Measurements from ENCODE around the gene MACROH2A1.

The MACROH2A1 gene

DNA sequence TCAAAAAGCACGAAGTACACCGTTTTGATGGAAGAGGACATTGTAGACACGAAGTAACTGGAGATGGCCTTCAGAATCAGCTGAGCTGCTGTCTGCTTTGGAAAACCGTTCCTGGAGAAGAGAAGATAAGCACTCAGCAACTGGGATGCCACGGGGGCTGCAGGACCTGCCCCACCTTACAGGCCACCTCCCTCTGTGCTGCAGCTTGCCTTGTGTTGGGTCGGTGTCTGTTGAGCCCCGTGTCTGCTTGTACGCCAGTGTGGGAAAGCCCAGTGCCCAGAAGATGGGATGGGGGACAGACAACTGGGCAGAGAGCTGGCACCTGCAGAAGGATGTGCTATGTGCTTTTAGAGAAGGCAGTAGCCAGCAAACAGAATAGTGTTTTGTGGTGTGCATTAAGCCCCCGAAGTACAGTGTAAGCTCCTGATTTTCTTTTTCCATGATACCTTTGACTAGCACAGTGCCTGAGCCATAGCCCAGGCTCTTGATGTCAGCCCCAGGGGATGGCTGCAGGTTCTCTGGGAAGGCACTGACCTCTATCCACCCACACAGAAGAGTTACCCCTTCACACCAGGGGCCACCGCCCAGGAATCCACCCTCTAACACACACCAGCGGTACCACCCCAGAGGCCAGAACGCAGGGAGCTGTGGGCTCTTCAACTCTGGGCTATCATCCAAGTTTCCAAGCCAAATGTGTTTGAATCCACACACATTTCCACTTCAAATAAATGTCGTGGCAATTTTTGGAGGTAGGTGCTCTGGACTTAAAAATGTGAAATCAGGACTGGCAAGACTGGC, 63.8 kb downstream of the MACROH2A1 start:
- Histone ChIP-seq H3K4me1 (ENCODE audit: insufficient read depth, low read length, severe bottlenecking) (no peaks in the 10 kb centered on the region), H4K20me1 (ENCODE audit: insufficient read depth, low read length) (no peaks in the 10 kb centered on the region), H3K9ac (ENCODE audit: low read length) (no peak overlapping the region), H3K27me3 (ENCODE audit: insufficient read depth, low read length) (no peaks in the 10 kb centered on the region), H3K9me3 (ENCODE audit: low read length) (no peaks in the 10 kb centered on the region), H3K9me2 (ENCODE audit: low read depth, low read length) (no peaks in the 10 kb centered on the region), H3K4me3 (ENCODE audit: low read depth, low read length, poor library complexity, severe bottlenecking) (no peak overlapping the region), H3K27ac (ENCODE audit: low read depth, low read length, poor library complexity, severe bottlenecking) (no peak overlapping the region), H3K4me2 (ENCODE audit: low read length) (no peak overlapping the region), H3F3A (ENCODE audit: insufficient read depth, low read length) (no peaks in the 10 kb centered on the region), H3K79me2 (ENCODE audit: insufficient read depth, low read length) (no peaks in the 10 kb centered on the region), H2AFZ (ENCODE audit: low read length) (no peak overlapping the region), H3K36me3 (ENCODE audit: insufficient read depth, low read length) (peaks cover 75% of the 10 kb centered on the region)
- TF ChIP-seq EZH2 (IDR thresholded peaks at IDR 0.05; ENCODE audit: borderline replicate concordance, low read length), result no peak
- TF ChIP-seq, protein P1, sequence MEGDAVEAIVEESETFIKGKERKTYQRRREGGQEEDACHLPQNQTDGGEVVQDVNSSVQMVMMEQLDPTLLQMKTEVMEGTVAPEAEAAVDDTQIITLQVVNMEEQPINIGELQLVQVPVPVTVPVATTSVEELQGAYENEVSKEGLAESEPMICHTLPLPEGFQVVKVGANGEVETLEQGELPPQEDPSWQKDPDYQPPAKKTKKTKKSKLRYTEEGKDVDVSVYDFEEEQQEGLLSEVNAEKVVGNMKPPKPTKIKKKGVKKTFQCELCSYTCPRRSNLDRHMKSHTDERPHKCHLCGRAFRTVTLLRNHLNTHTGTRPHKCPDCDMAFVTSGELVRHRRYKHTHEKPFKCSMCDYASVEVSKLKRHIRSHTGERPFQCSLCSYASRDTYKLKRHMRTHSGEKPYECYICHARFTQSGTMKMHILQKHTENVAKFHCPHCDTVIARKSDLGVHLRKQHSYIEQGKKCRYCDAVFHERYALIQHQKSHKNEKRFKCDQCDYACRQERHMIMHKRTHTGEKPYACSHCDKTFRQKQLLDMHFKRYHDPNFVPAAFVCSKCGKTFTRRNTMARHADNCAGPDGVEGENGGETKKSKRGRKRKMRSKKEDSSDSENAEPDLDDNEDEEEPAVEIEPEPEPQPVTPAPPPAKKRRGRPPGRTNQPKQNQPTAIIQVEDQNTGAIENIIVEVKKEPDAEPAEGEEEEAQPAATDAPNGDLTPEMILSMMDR (IDR thresholded peaks at IDR 0.05; ENCODE audit: low read length), result no peak

DNA sequence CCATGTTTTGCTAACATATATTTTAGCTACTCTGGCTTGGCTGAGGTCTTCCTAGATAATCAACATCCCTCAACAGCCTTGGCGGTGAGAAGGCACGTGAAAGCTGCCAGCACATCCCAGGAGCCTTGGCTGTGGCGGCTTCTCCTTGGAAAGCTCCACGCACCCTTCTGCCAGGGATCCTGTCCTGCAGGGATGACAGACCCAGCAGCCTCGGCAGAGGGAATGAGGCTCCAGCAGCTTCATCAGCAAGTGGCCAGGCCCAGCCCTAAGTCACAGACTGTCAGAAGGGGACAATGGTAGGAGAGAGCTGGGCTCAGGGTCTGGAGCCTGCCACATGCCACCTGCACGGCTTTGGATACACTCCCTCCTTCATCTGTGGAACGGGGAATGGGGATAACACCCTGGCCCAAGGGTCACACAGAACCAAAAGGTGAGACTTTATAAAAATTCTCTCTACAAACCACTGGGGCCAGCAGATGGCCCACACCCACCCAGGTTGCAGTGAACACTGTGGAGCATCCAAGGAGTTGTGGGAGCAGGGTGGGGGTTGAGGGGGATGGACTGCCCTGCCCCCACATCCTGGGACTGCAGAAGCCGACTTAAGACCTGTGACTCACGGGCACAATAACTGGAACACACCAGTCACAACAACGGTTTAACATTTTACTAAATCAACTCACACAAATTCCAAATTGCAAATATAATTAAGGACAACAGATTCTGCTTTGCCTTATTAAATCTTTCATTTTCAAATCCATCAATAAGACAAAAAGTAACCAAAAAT, 65.1 kb downstream of the MACROH2A1 start:
- Histone ChIP-seq H3K4me2 (ENCODE audit: low read length) (no peak overlapping the region), H3K9me2 (ENCODE audit: low read depth, low read length) (no peaks in the 10 kb centered on the region), H2AFZ (ENCODE audit: low read length) (no peak overlapping the region), H3K4me1 (ENCODE audit: insufficient read depth, low read length, severe bottlenecking) (no peaks in the 10 kb centered on the region), H3K9ac (ENCODE audit: low read length) (no peak overlapping the region), H3K27me3 (ENCODE audit: insufficient read depth, low read length) (no peaks in the 10 kb centered on the region), H3K9me3 (ENCODE audit: low read length) (no peaks in the 10 kb centered on the region), H3K79me2 (ENCODE audit: insufficient read depth, low read length) (no peaks in the 10 kb centered on the region), H3K36me3 (ENCODE audit: insufficient read depth, low read length) (peaks cover 62% of the 10 kb centered on the region), H3K4me3 (ENCODE audit: low read depth, low read length, poor library complexity, severe bottlenecking) (no peak overlapping the region), H4K20me1 (ENCODE audit: insufficient read depth, low read length) (no peaks in the 10 kb centered on the region), H3F3A (ENCODE audit: insufficient read depth, low read length) (no peaks in the 10 kb centered on the region), H3K27ac (ENCODE audit: low read depth, low read length, poor library complexity, severe bottlenecking) (no peak overlapping the region)
- TF ChIP-seq EZH2 (IDR thresholded peaks at IDR 0.05; ENCODE audit: borderline replicate concordance, low read length), result no peak
- TF ChIP-seq, protein P1 (IDR thresholded peaks at IDR 0.05; ENCODE audit: low read length), result no peak

DNA sequence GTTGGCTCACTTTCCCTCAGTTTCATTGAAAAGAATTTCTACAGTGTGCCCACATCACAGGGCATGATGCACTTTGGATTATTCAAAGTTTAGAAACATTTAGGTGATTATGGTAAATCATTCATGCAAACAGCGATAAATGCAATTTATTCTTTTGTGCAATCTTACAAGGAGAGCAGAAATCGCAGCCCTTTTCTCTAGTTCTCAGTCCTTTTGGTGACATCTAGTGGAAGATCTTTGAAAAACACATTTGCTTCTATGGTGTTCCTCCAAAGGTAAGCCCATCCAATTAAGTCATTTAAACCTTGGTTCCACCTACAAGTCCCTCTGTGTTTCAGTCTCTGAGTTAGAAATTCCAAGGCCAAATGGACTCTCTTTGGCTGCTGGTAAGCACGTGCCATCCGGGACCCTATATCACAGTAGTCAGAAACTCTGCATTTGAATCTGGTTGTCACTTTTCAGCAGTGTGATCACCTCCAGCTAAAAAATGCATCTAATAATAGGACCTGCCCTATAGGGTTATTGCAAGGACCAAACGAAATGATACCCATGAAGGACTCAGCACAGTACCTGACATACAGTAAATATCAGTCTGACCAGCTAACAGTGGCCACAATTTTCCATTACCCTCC, 66.4 kb downstream of the MACROH2A1 start:
- TF ChIP-seq EZH2 (IDR thresholded peaks at IDR 0.05; ENCODE audit: borderline replicate concordance, low read length), result no peak
- TF ChIP-seq, protein P1 (IDR thresholded peaks at IDR 0.05; ENCODE audit: low read length), result peak; percentile 67
- Histone ChIP-seq H2AFZ (ENCODE audit: low read length) (no peak overlapping the region), H3K9ac (ENCODE audit: low read length) (no peak overlapping the region), H3K27ac (ENCODE audit: low read depth, low read length, poor library complexity, severe bottlenecking) (no peak overlapping the region), H3K4me1 (ENCODE audit: insufficient read depth, low read length, severe bottlenecking) (no peaks in the 10 kb centered on the region), H3K9me2 (ENCODE audit: low read depth, low read length) (no peaks in the 10 kb centered on the region), H3F3A (ENCODE audit: insufficient read depth, low read length) (no peaks in the 10 kb centered on the region), H4K20me1 (ENCODE audit: insufficient read depth, low read length) (no peaks in the 10 kb centered on the region), H3K9me3 (ENCODE audit: low read length) (no peaks in the 10 kb centered on the region), H3K4me3 (ENCODE audit: low read depth, low read length, poor library complexity, severe bottlenecking) (no peak overlapping the region), H3K4me2 (ENCODE audit: low read length) (no peak overlapping the region), H3K79me2 (ENCODE audit: insufficient read depth, low read length) (no peaks in the 10 kb centered on the region), H3K27me3 (ENCODE audit: insufficient read depth, low read length) (no peaks in the 10 kb centered on the region), H3K36me3 (ENCODE audit: insufficient read depth, low read length) (peaks cover 49% of the 10 kb centered on the region; the same call in 1 of the 2 replicates)
